Activated CD8-positive, alpha-beta memory T cell treated with anti-CD3 and anti-CD28 coated beads, Interleukin-2, amount 50 U/mL, for 24 hours (primary cell): ENCODE measurements around the gene TMEM117.
"Not testable (repeated sequence)": the region's sequence is repeated elsewhere in the genome, so short reads cannot be mapped to it uniquely, and the experiment has no call there.

ENCODE experiments used
- DNase-seq: peaks from one replicate; pipeline ENCODE4 v3.0.0-alpha.2; 2020; ENCODE audit errors: extremely low read depth

Gene TMEM117

DNA sequence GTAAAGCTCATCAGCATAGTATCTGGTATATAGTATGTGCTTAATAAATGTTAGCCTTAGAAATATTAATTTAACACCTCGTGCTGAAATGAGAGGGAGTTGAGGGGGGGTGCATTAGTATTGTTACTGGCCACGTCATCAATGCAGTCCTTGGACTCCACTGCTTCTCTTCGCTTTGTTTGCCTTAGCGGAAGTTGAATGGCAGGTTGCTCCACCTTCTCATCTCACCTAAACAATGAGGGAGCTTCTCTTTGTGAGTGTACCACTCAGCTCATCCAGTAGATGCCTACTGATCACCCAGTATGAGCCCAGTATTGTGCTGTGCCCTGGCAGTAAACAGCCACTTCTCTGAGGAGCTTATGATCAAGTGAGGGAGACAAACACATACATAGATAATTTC is 4.5 kb downstream of the TMEM117 start:
- DNase-seq: no peak

DNA sequence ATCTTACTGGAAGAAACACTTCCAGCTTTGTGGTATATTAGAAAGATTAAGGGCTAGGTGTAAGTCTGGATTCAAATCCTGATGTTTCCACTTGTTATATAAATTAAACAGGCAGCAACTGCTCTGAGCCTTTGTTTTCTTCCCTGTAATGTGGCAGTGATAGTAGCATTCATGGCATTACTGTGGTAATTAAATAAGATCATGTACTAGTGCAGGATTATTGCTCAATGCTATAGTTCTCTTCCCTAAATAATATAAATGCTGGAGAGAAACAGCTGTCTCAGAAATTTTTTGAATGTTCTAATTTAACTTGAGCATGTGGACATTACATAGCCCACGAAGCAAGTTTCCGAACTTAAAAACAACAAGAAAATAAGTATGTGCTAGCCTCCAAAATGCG is 5.4 kb downstream of the TMEM117 start:
- no peak for DNase-seq

DNA sequence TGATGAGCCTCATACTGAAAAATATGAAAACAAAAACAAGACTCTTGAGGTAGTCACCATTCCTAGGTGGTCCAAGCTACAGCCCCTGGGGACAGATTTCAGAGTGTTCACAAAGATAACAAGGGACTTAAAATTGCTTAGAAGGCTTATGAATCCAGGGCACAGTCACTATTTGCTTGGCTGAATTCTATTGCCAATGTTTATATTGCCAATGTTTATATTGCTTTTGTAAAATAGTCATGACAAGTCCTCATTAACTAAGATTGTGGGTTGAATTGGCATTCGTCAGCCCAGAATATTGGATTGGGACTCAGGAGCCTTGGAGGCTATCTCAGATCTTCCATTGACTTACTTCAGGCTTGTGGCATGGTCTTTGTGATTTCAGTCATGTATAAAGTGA is 6.4 kb downstream of the TMEM117 start:
- no peak for DNase-seq

DNA sequence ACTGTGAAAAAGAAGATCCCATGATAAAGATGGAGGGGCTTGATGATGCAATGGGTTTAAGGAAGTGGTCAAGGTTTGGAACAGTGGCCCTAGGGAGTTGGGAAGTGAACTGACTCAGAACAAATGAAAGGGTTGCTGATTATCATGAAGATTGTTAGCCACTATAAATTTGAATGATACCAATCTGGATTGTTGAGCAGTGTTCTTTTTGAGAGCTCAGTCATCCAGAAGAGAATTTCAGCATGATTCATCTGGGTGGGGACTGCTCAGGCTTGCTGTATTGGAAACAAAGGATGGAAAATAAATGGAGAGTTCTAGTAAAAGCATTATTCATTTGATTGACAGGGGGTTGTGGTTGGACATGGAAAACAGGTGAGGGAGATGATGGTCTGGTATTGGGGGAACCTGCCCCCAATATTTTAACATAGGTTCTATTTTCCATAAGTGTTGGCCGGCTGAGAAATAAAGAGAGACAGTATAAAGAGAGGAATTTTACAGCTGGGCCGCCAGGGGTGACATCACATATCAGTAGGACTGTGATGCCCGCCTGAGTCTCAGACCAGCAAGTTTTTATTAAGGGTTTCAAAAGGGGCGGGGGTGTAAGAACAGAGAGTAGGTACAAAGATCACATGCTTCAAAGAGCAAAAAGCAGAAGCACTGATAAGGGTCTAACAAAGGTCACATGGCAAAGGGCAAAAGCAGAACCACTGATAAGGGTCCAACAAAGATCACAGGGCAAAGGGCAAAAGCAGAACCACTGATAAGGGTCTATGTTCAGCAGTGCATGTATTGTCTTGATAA is 11.7 kb downstream of the TMEM117 start:
- not testable (repeated sequence) for DNase-seq

DNA sequence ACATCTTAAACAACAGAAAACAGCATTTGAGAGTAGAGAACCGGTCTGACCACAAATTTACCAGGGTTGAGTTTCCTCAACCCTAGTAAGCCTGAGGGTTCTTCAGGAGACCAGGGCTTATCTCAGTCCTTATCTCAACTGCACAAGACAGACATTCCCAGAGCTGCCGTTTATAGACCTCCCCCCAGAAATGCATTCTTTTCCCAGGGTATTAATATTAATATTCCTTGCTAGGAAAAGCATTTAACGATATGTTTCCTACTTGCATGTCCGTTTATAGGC is 12.3 kb downstream of the TMEM117 start:
- DNase-seq: no peak

DNA sequence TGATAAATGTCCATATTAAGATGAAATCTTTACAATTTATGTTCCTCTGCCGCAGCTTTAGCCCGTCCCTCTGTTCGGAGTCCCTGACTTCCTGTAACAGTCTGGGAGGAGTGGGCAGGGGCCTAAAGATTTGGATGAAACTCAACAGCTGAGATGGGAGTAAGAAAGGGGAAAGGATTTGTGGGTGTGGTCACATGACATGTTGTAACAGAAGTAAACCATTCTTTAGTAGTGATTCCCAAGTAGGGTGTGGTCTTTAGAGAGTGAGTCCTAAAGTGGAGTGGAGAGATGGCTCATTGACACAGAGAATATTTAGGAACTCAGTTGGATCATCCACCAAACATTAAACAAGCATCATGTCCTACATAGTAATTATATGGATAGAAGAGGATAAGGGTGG is 12.9 kb downstream of the TMEM117 start:
- no peak for DNase-seq

DNA sequence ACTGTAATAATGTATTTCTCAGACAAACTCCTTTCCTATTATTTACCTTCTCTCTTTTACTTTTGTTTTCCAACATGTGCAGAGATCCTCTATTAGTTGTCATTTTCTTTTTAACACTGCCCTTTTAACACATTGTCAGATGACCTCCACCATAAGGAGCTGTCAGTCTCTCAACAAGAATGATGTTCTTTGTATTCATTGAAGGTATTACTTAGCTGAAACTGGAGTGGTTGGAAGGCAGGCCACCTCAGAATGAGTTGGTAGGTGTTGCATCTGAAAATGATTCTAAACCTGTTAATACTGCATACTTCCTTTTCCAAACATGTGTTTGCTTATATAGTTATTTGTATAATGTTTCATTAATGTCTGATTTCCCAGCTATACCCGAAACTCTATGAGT is 16.9 kb downstream of the TMEM117 start:
- DNase-seq: no peak

DNA sequence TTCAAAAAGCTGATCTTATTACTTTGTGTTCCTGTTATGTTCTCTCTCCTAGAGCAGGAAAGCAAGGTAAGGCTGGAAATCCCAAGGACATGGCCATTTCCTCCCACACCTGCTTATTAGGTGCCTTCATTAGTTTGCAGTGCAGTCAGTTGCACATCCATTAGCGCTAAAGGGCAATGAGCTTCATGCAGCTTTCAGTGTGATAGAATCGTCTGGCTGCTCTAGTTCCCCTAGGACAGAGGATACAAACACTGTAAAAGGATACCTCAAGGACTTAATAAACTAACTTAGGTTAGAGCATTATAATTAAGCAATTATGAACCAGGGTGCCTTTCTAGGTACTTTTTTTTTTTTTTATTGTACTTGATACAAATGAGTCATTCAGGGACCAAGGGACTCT is 21.1 kb downstream of the TMEM117 start:
- DNase-seq: no peak

DNA sequence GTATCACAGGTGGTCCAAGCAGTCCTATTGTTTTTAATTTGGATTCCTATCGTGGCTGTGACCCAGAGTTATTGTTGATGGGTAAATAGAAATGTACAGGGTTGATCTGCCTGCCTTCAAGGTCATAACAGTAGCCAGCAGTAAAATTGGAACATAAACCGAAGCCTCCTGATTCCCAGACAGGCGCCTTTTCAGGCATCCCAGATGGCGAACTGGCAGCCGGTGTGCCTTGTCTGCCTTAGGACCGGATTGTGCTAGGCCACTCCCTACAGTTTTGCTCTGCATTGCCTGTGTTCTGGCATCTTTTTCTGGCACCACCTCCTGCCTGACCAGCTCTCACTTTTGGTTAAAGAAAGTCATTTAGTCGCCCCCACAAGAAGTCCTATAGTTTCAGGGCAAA is 22.2 kb downstream of the TMEM117 start:
- no peak for DNase-seq

DNA sequence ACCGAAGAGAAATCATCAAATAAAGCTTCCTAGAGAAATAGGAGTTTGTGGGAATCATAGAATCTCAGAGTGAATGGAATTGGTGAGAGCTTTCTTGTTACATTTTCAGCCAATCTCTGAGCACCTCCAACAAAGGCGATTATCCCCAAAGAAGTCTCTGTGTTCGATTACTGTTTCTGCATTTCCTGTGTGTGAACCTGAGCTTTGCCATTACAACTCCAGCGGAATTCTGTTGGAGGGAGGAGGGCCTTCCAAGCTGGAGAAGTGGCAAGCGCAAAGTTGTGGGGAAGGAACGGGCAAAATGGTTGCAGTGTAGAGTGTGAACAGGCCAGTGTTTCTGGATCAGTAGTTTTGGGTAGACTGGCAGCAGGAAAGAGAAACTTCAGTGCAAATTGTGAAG is 23.1 kb downstream of the TMEM117 start:
- no peak for DNase-seq

DNA sequence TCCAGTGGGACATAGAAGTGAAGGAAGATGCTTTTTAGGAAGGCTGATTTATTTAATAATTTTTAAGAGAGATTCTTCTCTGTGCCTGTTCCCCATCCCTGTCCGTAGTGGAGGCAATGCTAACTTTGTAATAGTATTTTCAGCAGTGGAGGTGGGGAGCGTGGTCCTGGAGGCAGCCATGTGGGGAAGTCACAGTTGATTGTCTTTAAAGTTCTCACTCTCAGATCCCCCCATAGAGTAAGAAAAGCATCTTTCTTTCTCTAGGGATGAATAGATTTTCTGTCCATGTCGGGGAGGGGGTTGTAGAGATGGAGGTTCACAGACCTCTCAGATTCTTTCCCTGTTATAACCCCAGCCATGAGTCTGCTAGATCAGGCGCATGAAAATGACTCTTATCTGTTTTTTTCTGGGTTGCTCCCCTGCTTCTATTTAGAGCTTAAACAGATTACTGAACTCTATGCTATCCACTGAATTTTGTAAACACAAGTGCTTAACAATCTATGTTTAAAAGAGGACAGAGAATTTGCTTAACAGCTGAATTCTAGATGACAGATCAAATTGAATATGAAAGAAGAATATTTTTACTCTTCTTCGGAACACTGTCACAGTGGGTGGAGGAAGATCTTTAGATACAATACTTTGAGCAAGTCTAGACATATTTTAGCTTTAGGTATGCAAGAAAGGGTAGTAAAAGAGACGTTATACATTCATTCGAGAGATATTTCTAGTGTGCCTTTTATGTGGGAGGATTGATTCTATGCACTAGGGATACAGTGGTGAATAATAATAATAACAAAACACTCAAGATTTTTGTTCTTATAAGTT is 25.3 kb downstream of the TMEM117 start:
- no peak for DNase-seq

DNA sequence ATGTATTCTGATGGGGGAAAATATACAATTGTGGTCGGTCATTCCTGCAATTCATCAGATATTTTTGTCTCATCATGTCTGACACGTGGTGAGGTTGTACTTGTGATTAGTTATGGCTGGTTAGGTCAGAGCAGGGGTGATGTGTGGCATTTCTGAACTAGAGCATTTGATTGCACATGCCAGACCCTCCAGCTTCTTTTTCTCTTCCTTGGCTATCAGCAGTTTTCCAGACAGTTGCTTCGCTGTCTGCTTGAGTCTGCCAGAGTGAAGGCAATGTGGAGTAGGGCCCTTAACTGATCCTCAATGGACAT is 25.9 kb downstream of the TMEM117 start:
- no peak for DNase-seq

DNA sequence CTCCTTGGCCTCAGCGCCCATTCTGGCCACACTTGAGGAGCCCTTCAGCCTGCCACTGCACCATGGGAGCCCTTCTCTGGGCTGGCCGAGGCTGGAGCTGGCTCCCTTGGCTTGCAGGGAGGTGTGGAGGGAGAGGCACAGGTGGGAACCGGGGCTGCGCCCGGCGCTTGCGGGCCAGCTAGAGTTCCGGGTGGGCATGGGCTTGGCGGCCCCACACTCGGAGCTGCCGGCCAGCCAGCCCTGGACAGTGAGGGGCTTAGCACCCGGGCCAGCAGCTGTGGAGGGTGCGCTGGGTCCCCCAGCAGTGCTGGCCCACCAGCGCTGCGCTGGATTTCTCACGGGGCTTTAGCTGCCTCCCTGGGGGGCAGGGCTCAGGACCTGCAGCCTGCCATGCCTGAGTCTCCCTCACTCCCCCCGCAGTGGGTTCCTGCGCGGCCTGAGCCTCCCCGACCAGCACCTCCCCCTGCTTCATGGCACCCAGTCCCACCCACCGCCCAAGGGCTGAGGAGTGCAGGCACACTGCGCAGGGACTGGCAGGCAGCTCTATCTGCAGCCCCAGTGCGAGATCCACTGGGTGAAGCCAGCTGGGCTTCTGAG is 28.0 kb downstream of the TMEM117 start:
- no peak for DNase-seq

DNA sequence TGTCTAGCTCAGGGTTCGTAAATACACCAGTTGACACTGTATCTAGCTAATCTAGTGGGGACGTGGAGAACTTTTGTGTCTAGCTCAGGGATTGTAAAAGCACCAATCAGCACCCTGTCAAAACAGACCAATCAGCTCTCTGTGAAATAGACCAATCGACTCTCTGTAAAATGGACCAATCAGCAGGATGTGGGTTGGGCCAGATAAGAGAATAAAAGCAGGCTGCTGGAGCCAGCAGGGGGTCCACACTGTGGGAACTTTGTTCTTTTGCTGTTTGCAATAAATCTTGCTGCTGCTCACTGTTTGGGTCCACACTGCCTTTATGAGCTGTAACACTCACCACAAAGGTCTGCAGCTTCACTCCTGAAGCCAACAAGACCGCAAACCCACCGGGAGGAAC is 28.7 kb downstream of the TMEM117 start:
- not testable (repeated sequence) for DNase-seq

DNA sequence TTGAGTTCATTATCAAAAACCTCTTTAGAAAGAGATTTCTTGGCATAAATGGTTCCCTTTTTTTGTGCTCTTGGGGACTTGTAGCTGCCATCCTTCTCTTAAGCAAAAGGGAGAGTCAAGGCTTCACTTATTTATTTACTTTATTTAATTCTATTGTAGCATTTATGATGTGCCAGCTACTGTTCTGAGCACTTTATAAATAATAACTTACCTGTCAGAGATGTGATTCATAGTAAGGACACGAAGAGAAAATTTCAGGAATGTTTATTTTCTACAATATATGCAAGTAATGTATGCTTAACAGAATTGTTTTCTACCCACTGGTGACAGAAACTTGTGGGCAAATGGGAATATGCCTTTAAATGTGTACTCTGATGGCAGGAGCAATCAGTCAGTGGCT is 33.3 kb downstream of the TMEM117 start:
- DNase-seq: no peak

DNA sequence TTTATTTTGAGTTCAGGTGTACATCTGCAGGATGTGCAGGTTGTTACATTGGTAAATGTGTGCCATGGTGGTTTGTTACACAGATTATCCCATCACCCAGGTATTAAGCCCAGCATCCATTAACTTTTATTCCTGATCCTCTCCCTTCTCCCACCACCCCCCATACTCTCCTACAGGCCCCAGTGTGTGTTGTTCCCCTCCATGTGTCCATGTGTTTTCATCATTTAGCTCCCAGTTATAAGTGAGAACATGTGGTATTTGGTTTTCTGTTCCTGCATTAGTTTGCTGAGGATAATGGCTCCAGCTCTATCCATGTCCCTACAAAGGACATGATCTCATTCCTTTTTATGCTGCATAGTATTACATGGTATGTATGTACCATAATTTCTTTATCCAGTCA is 33.9 kb downstream of the TMEM117 start:
- not testable (repeated sequence) for DNase-seq

DNA sequence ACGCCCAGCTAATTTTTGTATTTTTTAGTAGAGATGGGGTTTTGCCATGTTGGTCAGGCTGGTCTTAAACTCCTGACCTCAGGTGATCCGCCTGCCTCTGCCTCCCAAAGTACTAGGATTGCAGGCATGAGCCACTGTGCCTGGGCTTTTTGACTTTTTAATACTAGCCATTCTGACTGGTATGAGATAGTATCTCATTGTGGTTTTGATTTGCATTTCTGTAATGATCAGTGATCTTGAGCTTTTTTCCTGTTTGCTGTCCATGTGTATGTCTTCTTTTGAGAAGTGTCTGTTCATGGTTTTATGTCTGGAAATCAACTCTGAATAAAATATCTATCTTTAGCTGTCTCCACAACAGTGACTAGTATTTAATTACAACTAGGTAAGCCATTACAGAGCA is 35.4 kb downstream of the TMEM117 start:
- DNase-seq: not testable (repeated sequence)

DNA sequence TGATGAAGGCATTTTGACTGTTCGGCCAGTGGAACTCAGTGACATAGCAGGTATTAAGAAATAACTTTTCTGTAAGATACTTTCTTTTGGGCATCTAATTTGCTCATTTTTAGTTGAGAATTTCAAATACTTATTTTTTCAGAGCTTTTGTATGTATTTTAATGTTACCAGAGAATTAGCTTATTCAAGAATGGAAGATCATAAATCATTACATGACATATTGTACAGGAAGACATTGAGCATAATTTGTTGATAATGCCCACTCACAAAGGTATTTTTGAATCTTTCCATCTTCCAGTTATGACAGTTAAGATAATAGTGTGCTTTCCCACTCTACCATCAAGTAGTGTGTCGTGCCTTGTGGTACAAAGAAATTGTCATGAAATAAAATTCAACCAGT is 36.5 kb downstream of the TMEM117 start:
- no peak for DNase-seq

DNA sequence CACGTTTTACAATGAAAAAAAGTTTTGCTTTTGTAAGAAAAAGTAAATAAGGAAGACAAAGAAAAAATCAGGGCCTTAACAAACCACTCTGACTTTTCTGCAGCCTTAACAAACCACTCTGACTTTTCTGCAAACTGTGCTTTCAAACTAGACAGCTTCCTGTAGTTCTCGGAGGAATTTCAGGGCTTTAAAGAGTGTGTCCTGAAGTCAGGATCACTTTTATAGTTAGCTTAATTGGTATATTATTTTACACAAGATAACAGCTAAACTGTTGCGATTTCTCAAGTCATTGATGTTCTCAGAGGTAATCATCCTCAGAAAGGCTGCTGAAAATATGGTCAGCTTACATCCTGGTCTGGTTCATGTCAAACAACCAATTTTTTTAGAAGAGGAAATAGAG is 42.2 kb downstream of the TMEM117 start:
- no peak for DNase-seq

DNA sequence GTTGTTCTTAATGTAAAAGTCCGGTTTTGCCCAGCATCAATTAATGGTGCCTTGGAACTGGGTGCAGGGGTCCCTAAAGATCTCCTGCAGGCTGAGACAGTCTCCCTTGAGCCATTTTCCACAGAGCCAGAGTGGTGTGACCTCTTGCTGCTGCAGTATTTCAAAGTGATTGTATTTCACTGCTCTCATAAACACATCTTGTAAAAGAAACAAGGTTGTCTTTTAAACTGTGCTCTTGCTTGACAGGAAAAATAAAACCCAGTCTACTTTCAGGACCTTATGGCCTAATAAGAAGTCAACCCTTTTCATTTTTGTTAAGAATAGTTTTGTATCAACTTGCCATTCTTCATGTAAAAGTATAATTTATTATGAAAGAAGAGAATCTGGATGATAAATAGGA is 44.7 kb downstream of the TMEM117 start:
- DNase-seq: no peak

DNA sequence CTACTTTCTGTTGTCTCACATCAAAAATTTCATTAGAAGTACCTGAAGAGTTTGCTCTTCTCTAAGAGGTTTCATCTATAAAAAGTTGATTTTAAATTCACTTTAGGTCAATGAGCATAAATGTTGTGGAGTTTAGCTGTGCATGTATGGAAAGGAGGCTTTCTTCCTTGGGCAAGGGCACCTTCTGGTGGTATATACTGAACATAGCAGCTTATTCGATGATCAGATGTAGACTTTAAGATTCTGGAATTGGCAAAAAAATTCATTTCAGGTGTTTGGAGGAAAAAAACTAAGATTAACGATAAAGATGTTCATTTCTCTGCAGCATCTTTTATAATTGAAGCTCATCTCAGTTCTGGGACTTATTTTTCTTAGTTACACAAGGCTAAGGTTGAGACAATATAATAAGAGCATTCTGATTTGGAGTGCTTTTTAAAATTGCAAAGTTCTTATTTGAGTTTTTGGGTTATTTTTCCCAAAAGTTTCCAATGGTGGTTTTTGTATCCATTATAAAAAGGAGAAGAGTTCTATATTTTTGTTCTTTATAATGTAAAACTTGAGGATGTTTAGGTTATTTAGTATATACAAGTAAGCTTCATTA is 46.8 kb downstream of the TMEM117 start:
- DNase-seq: no peak

DNA sequence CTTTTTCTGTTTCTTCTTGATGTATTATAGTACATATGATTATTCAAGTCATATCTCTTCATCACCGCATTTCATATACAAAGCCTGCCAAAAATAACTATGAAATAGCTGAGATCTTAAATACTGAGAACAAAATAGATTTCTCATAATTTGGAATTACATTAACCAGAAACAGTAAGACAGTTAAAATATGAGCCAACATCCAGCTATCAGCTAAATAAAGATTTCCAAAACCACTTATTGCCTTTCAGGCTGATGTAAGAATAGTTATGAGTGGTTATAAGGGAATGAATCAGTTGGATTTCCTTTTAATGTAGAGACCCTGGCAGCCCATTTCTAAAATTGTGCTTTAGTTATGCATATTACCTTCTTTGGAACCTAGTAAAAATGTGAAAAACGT is 47.4 kb downstream of the TMEM117 start:
- no peak for DNase-seq

DNA sequence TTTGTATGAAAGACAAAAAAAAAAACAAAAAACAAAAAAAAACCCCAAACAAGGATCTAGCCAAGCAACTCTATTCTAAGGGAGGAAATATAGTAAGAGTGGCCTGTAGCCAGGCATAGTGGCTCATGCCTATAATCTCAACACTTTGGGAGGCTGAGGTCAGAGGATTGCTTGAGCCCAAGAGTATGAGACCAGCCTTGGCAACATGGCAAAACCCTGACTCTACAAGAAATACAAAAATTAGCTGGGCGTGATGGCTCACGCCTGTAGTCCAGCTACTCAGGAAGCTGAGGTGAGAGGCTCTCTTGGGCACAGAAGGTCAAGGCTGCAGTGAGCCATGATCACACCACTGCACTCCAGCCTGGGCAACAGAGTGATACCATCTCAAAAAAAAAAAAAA is 47.9 kb downstream of the TMEM117 start:
- no peak for DNase-seq
